ENCODE data around the gene FAM120AOS. TPM values are rescaled to one million over a fixed set of nuclear protein-coding genes. Genes with fewer than 3 reads are reported as not detected.
"Not testable (repeated sequence)": the region's sequence is repeated elsewhere in the genome, so short reads cannot be mapped to it uniquely, and the experiment has no call there.

Gene FAM120AOS
- total RNA-seq, 2 donors from 2014 or later: 34.8 to 38.8 TPM

DNA sequence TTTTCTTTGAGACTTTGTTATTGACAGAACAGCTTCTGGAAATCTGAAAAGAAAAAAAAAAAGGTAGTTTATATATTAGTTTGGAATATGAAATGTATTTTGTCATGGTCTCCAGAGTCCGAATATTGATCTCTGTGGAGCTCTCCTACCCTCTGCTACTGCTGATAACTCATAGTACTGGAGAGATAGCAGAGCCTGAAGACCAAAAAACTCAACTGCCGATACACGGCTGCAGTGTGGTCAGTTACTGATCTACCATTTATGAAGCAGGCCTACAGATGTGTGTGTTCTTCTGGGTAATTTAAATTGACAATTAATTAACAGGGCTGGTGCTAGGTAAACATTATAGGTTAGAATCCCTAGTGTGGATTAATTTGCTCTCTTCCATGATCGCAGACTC lies 5.7 kb downstream of the FAM120AOS start:
- ATAC-seq: no peak
- H3K27me3 Mint-ChIP-seq: no peaks in the 10 kb centered on the region
- no peaks in the 10 kb centered on the region for H3K9me3 ChIP-seq (ENCODE audit: control insufficient read depth, low read length, poor library complexity, severe bottlenecking)
- H3K27ac Mint-ChIP-seq: peak overlapping the region; percentile 43
- no peak for DNase-seq
- H3K4me3 Mint-ChIP-seq: no peak overlapping the region
- H3K4me1 Mint-ChIP-seq: peaks cover 5% of the 10 kb centered on the region
- H3K36me3 Mint-ChIP-seq (ENCODE audit: low read depth): peaks cover 10% of the 10 kb centered on the region

DNA sequence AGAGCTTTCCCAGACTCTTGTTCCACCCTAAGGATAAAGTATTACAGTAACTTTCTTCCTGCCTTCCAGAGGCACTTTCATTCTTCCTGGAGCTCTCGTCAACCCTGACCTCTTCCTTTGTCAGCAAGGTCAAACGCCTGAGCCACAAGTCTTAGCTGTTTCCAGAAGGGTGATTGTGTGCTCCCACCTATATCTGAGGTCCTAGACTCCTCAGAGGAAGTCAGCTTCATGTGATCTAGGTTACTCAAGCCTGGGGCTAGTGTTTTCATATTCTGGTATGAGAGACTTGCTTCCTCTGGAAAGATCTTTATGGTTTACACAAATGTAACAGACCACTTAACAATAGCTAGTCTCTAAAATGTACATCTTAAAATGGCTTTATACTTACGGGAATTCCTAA lies 7.3 kb downstream of the FAM120AOS start:
- H3K27me3 Mint-ChIP-seq: no peaks in the 10 kb centered on the region
- H3K4me1 Mint-ChIP-seq: peaks cover 7% of the 10 kb centered on the region
- peak overlapping the region; percentile 43 for H3K27ac Mint-ChIP-seq
- H3K4me3 Mint-ChIP-seq: no peak overlapping the region
- peaks cover 10% of the 10 kb centered on the region for H3K36me3 Mint-ChIP-seq (ENCODE audit: low read depth)
- ATAC-seq (no peak), DNase-seq (no peak)
- no peaks in the 10 kb centered on the region for H3K9me3 ChIP-seq (ENCODE audit: control insufficient read depth, low read length, poor library complexity, severe bottlenecking)

DNA sequence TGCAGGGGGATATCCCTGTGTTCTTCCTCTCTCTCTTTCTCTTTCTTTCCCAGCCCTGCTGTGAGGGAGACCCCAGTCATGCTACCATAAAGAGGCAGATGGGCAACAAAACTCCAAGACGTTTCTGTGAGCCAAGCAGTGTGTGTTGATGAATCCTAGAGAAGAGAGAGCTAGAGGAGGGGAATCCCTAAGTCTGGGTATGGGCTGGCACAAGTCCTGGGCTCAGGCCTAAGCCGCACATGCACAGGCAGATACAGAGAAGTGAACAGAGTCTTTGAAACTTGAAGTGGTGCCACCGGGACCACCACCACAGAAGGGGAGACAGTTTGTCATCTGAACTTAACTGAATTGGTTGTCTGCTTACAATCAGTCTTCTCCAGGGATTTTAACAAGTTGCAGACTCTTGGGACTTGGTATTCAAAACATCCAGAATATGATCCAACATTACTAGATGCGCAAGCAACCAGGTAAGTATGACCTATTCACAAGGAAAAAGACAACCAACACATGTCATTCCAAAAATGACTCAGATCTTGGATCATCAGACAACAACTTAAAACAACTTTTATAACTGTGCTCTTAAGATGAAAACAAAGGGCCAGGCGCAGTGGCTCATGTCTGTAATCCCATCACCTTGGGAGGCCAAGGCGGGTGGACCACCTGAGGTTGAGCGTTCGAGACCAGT lies 12.3 kb downstream of the FAM120AOS start:
- no peaks in the 10 kb centered on the region for H3K9me3 ChIP-seq (ENCODE audit: control insufficient read depth, low read length, poor library complexity, severe bottlenecking)
- no peak overlapping the region for H3K4me3 Mint-ChIP-seq
- DNase-seq (no peak), ATAC-seq (no peak)
- H3K27ac Mint-ChIP-seq: no peak overlapping the region
- no peaks in the 10 kb centered on the region for H3K27me3 Mint-ChIP-seq
- peaks cover 2% of the 10 kb centered on the region for H3K36me3 Mint-ChIP-seq (ENCODE audit: low read depth)
- peaks cover 2% of the 10 kb centered on the region for H3K4me1 Mint-ChIP-seq

DNA sequence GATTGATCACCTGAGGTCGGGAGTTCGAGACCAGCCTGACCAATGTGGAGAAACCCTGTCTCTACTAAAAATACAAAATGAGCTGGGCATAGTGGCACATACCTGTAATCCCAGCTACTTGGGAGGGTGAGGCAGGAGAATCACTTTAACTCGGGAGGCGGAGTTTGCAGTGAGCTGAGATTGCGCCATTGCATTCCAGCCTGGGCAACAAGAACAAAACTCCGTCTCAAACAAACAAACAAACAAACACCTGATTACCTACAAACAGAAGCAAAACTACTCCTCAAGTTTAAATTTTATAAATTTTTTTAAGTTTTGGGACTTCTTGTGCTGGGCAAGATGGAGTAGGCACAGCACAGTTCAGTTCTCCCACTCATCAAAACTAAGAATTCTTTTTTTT lies 14.1 kb downstream of the FAM120AOS start:
- H3K4me3 Mint-ChIP-seq; H3K9me3 ChIP-seq (ENCODE audit: control insufficient read depth, low read length, poor library complexity, severe bottlenecking); DNase-seq; H3K36me3 Mint-ChIP-seq (ENCODE audit: low read depth); H3K4me1 Mint-ChIP-seq; H3K27ac Mint-ChIP-seq; H3K27me3 Mint-ChIP-seq; ATAC-seq: not testable (repeated sequence)

DNA sequence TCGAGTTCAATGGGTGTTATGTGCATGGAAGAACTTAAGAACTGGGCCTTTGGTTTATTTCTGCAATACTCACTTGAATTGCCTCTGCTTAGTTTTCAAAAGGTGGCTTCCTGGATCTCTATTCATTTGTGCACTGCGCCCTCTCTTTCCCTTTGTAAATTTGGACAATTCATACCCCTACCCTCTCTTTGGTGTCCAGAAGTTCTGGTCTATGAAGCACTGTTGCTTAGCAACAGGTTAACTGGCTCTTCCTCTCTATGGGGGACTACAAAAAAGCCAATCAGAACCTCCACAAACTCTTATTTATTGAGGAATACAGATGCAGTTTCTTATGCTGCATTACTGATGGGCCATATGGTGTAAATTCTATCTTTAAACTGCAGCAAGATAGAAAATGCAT lies 15.4 kb downstream of the FAM120AOS start:
- no peak for DNase-seq

DNA sequence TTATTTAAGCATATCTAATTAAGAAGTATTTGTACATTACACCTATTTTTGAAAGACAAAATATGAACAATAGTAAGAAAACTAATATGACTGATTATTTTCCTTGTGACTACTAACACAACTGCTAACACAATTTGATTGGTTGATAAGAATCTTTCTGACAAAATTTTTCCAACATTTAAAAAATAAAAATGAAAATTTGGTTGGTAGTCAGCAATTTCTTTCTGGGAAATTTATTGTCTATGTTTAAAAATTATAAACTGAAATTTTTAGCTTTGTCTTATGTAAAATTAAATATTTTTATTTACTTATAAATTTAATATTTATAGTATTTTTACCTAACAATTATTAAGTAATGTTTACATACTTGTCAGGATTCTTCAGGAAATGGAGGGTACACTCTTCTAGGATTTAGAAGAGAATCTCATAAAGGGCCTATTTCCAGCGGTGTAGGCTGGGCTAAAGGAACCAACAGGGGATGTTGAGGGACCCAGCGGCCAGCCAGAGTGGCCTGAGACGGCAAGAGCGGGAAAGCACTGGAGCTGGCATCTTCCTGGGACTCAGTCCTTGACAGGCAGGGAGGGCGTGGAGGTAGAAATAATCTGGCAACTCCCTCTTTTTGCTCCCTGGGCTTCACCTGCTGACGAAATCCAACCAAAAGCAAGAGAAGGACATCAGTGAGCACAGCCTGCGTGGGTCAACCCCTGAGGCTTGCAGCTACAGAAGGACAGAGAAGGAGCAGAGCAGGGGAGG lies 16.6 kb downstream of the FAM120AOS start:
- Mint-ChIP-seq H3K27ac (no peak overlapping the region), H3K4me3 (no peak overlapping the region), H3K36me3 (ENCODE audit: low read depth) (peaks cover 4% of the 10 kb centered on the region), H3K27me3 (peaks cover under 1% of the 10 kb centered on the region), H3K4me1 (peaks cover 8% of the 10 kb centered on the region)
- no peak for ATAC-seq
- DNase-seq: no peak
- H3K9me3 ChIP-seq (ENCODE audit: control insufficient read depth, low read length, poor library complexity, severe bottlenecking): no peaks in the 10 kb centered on the region

More for the DNA sequence above, 15.4 kb downstream of the FAM120AOS start:
- ATAC-seq: no peak
- peaks cover 4% of the 10 kb centered on the region for H3K36me3 Mint-ChIP-seq (ENCODE audit: low read depth)
- no peaks in the 10 kb centered on the region for H3K27me3 Mint-ChIP-seq
- H3K4me3 Mint-ChIP-seq: no peak overlapping the region
- H3K4me1 Mint-ChIP-seq: peaks cover 6% of the 10 kb centered on the region
- no peaks in the 10 kb centered on the region for H3K9me3 ChIP-seq (ENCODE audit: control insufficient read depth, low read length, poor library complexity, severe bottlenecking)
- no peak overlapping the region for H3K27ac Mint-ChIP-seq

DNA sequence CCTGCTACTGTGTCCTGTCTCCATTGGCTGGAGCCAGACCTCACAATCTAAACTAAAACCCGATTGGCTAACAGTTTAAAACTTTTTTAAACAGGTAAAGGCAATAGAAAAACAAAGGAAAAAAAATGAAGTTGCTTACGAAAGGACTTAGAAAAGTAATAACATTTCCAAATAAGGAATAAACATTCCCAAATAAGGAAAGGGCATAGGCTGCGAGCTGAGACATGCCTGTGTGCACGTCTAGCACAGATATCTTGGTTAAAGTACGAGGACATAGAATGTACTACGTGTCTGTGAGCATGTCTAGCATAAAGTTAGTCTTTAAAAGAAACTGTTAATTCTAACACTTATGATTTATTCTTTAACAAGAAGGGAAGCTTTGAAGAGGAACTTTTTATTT lies 17.2 kb downstream of the FAM120AOS start:
- ATAC-seq (no peak), DNase-seq (no peak)
- H3K9me3 ChIP-seq (ENCODE audit: control insufficient read depth, low read length, poor library complexity, severe bottlenecking): no peaks in the 10 kb centered on the region
- H3K4me3 Mint-ChIP-seq: no peak overlapping the region
- H3K4me1 Mint-ChIP-seq: peaks cover 11% of the 10 kb centered on the region
- peaks cover 4% of the 10 kb centered on the region for H3K36me3 Mint-ChIP-seq (ENCODE audit: low read depth)
- H3K27me3 Mint-ChIP-seq: peaks cover 5% of the 10 kb centered on the region
- no peak overlapping the region for H3K27ac Mint-ChIP-seq

DNA sequence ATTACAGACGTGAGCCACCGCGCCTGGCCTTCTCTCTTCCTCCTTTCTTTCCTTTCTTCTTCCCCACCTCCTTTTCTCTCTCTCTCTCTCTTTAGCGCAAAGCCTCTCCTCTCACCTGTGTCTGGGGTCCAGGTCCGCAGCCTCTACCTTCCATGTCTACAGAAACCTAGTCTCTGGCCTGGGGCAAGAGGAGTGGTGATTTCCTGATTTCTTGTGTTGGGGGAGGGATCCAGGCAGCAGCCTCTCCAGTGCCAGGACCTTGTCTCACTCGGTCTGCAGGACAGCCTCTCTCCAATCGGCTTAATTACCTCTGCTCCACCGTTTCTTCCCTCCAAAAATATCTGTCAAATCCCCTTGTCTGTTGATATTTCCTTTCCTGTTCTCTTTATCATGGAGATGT lies 18.0 kb downstream of the FAM120AOS start:
- peaks cover 11% of the 10 kb centered on the region for H3K4me1 Mint-ChIP-seq
- no peak for ATAC-seq
- H3K27me3 Mint-ChIP-seq: peaks cover 5% of the 10 kb centered on the region
- no peak for DNase-seq
- peaks cover 4% of the 10 kb centered on the region for H3K36me3 Mint-ChIP-seq (ENCODE audit: low read depth)
- H3K27ac Mint-ChIP-seq: no peak overlapping the region
- H3K9me3 ChIP-seq (ENCODE audit: control insufficient read depth, low read length, poor library complexity, severe bottlenecking): no peaks in the 10 kb centered on the region
- H3K4me3 Mint-ChIP-seq: no peak overlapping the region

DNA sequence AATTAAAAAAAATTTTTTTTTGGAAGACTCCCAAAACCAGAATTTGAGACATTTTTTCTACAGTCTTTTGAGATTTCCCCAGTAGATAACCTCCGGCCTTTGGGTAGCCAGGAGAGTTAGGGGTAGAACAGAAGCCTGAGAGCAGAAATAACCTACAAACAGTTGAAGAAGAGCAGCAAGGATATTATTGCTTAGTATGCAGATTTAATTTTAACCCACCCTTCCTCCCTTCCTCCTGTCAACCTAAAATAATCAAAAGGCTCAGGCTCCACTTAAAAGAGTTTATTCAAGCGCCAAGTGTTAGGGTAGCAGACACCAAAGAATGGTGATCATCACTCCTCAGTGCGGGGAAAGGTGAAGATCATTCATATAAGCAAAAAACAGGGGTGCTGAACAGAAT lies 19.3 kb downstream of the FAM120AOS start:
- no peaks in the 10 kb centered on the region for H3K9me3 ChIP-seq (ENCODE audit: control insufficient read depth, low read length, poor library complexity, severe bottlenecking)
- no peak for ATAC-seq
- Mint-ChIP-seq H3K27ac (no peak overlapping the region), H3K27me3 (peaks cover 11% of the 10 kb centered on the region), H3K4me3 (no peak overlapping the region), H3K36me3 (ENCODE audit: low read depth) (peaks cover 4% of the 10 kb centered on the region), H3K4me1 (peaks cover 11% of the 10 kb centered on the region)
- DNase-seq: no peak

DNA sequence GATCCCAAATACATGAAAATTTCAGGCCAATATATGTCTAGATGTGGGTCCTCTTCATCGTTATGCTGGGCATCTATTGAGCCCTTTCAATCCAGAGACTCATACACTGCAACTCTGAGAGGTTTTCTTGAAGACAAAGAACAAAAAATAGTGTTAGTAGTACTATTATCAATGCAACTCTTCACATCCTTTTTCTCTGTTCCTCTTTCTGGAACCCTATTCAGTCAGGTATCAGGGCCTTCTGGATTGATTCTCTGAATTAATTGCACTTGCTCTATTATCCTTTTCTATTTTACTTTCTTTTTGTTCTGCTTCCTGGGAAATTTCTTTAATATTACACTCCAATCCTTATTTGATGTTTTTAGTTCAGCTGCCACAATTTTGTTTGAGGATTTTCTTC lies 20.4 kb downstream of the FAM120AOS start:
- Mint-ChIP-seq H3K36me3 (ENCODE audit: low read depth) (peaks cover 3% of the 10 kb centered on the region), H3K4me1 (peaks cover 11% of the 10 kb centered on the region), H3K27me3 (peaks cover 15% of the 10 kb centered on the region), H3K4me3 (no peak overlapping the region), H3K27ac (no peak overlapping the region)
- ATAC-seq (no peak), DNase-seq (no peak)
- no peaks in the 10 kb centered on the region for H3K9me3 ChIP-seq (ENCODE audit: control insufficient read depth, low read length, poor library complexity, severe bottlenecking)

DNA sequence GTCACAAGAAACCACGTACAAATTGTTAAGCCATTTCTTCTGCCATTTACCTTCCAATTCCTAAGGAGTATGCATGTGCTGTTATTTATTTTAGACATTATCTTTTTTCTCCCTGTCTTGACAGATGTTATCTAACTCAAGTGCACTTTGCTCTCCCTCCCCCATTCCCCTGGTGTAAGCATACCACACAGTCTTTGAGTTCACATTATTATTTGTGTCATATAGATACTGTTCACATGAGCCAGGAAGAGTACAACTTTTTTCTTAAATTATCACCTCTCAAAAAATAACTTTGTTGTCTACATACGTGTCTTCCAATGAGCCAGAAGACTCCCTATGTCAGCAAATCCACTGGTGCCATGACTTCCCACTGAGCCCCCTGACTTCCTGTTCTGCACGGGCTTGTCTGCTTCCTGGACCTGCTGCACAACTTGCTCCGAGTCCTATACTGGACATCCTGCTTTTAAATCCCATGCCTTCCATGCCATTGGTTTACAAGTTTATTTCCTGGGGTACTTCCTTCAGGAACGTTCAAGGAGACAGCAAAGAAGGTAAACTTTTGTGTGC lies 21.8 kb downstream of the FAM120AOS start:
- Mint-ChIP-seq H3K4me1 (peaks cover 11% of the 10 kb centered on the region), H3K27me3 (peaks cover 19% of the 10 kb centered on the region), H3K4me3 (no peak overlapping the region), H3K36me3 (ENCODE audit: low read depth) (peaks cover 2% of the 10 kb centered on the region), H3K27ac (peak overlapping the region; percentile 9)
- ATAC-seq (no peak), DNase-seq (no peak)
- H3K9me3 ChIP-seq (ENCODE audit: control insufficient read depth, low read length, poor library complexity, severe bottlenecking): no peaks in the 10 kb centered on the region

DNA sequence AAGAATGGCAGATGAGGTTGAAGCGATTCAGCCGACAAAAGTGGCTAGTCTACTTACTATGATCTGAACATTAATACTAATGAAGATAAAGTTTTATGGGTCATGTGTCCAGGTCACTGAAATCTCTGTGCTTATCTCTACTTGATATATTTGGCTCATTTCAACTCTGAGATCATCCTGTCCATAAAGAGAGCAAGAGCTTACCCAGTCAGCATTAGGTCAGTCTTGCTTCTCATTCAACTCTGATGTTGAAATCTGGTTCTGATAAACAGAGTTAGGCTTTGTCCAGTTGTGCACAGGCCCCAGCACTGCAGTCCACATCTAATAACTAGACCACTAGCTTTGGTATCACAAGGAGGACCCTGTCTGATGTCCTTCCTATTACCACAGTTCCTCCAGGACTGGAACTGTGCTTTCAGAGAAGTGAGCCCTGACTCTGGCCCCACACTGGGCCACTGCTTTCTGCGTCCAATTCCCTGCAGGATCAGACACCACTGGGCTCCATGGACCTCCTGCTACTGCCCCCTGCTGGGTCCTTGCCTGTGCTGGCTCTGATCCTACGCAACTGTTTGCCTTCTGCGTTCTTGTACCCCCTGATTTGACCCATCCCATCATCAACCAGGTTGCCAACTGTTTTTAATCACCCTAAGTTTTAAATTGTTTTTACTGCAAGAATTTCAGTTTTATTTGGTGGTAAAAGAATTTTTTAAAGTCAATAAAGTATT lies 25.6 kb downstream of the FAM120AOS start:
- H3K9me3 ChIP-seq (ENCODE audit: control insufficient read depth, low read length, poor library complexity, severe bottlenecking): no peaks in the 10 kb centered on the region
- DNase-seq (no peak), ATAC-seq (no peak)
- H3K27me3 Mint-ChIP-seq: peaks cover 43% of the 10 kb centered on the region
- no peak overlapping the region for H3K27ac Mint-ChIP-seq
- H3K36me3 Mint-ChIP-seq (ENCODE audit: low read depth): no peaks in the 10 kb centered on the region
- H3K4me1 Mint-ChIP-seq: peaks cover 6% of the 10 kb centered on the region
- no peak overlapping the region for H3K4me3 Mint-ChIP-seq

DNA sequence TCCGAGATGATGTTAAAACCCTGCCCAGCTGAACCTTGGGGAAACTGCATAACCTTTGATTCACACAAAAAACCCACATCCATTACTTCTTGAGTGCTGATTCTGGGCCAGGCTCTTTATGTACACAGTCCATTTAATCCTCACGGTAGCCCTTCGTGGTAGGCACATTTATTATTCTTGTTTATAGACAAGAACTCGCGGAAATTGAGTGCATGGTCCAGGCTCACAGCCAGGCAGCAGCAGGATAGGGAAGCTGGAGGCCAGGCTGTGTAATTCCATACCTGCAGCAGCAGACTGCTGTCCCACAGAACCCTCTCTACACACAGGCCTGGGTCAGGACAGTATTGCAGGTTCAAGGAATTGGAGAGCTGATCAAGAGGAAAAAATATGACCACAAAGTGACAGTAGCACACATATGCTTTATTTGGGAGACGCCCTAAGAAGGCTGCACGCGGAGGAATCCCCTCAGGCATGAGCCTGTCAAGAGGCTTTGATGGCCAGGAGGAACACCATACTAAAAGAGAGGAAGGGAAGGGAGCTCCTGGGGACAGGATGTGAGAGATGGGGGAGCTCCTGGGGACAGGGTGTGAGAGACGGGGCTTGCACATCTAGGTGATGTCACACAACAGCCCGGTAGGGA lies 30.3 kb downstream of the FAM120AOS start:
- ATAC-seq (no peak), DNase-seq (no peak)
- Mint-ChIP-seq H3K27me3 (peaks cover 38% of the 10 kb centered on the region), H3K4me3 (no peak overlapping the region), H3K27ac (no peak overlapping the region), H3K4me1 (no peaks in the 10 kb centered on the region), H3K36me3 (ENCODE audit: low read depth) (peaks cover 2% of the 10 kb centered on the region)
- peaks cover 9% of the 10 kb centered on the region for H3K9me3 ChIP-seq (ENCODE audit: control insufficient read depth, low read length, poor library complexity, severe bottlenecking)

Data from T-helper 17 cell (primary cell).